Suppressor macrophage treated with lipopolysaccharide for 4 hours (primary cell): ENCODE results near the gene ADORA2A.

ENCODE experiments used
- DNase-seq: peaks from one replicate; pipeline ENCODE4 v3.0.0-alpha.2; 2020

The ADORA2A gene

GRCh38 chr22:24419475-24419850 is 7.9 kb upstream of the ADORA2A start:
- no peak for DNase-seq

DNA sequence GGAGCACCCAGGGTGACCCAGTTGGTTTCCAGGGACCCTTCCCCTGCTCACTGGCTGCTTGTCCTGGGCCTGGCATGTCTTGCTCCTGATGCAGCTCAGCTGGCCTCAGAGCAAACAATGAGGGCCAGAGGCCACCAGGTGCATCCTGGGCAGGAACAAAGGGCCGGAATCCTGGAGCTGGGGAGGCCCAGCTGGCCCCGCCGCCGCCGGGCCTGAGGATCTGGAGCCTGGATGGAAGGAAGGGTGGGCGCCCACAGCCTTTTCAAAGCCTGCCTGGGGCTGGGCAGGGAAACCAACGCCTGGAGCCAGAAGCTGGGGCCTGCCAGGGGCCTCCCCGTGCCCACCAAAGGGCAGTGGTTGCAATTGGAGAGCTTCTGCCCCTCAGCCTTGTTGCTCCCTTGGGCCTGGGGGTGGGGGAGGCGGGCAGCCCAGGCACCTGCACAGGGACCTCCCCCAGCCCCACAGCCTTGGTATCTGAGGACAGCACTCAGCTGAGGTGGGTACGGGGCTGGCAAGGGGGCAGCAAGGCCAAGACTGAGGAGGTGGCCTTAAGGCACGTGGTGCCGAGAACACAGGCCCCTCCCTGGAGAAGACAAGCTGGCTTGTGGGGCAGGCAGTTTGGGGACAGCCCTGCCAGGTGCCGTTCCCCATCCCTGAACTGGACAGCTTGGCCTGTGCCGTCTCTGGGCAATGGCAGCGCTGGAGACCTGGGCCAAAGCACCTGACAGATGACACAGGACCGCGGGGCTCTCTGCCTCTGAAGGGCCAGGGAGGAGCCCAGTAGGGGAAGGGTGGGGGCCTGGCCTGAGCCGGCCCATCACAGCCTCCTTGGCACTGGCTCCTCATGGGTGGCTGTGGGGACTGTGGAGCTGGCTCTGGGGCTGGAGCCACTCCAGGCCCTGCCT is 7.1 kb upstream of the ADORA2A start:
- no peak for DNase-seq

- DNase-seq: no peak
These were observed 6.4 kb upstream of the ADORA2A start for GRCh38 chr22:24420977-24421343.

GRCh38 chr22:24421428-24421931 is 5.9 kb upstream of the ADORA2A start:
- no peak for DNase-seq

DNA sequence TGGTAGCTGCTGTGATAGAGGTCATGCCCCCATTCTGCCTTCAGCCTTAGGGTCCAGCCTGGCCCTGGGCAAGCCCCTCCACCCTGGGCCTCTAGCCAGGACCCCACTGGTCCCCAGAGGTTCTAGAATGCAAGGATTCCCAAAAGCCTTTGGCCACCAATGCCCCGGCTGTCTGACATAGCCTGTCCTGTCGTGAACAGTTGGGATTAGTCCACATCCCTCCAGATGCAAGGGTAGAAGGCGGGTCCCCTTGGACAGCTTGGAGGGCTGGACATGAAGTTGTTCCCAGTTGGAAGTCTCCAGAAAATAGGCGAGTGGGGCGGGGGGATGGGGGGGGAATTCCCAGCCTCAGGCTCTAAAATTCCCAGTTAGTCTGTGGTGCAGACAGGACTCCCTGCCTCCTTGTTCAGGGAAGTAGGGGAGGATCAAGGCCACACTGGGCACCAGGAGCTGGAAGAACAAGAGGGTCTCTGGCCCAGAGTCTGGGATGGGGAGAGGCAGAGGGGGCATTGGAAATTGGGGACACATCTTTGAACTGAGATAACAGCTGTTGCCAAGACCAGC is 5.2 kb upstream of the ADORA2A start:
- no peak for DNase-seq

- DNase-seq: peak; percentile 82
These were observed 3.8 kb upstream of the ADORA2A start for GRCh38 chr22:24423519-24424000.

- DNase-seq: peak; percentile 46
These were observed 3.1 kb upstream of the ADORA2A start for GRCh38 chr22:24424001-24424900.

DNA sequence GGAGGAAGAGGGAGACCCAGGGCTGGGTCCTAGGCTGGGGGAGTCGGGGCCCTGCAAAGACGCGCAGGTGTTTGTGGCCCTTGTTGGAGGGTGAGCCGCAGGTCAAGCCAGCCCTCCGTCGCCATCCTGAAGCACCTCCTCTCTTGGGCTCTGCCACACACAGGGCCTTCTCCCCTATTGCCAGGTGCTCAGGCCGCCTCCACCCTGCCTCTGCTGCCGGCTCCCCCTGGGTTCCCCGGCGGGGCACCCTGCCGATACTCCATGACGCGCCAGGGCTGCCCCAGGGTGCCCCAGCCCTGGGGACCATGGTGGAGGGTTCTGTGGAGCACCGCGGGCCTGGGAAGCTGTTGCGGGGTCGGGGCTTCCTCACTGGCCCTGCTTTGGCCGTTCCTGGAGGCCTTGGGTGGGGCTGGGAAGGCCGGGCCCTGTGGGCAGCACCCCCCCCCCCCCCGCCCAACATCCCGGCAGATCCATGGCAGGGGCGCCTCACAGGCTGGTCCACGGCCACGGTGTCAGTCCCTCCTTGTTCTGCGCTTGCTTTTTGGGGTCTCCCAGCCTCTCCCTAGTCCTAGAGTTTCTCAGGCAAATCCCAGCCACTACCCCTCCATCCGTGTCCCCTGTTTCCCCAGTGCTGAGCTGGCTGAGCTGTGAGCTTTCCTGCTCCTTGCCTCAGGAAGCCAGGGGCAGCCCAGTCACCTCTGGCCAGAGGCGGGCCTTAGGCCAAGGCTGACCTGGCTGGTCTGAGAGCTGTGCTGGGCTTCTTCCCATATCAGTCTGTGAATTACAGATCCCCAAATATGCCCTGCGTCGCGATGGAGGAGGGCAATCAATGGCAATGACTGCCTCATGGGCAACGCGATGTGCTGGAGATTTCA is 2.3 kb upstream of the ADORA2A start:
- no peak for DNase-seq

DNA sequence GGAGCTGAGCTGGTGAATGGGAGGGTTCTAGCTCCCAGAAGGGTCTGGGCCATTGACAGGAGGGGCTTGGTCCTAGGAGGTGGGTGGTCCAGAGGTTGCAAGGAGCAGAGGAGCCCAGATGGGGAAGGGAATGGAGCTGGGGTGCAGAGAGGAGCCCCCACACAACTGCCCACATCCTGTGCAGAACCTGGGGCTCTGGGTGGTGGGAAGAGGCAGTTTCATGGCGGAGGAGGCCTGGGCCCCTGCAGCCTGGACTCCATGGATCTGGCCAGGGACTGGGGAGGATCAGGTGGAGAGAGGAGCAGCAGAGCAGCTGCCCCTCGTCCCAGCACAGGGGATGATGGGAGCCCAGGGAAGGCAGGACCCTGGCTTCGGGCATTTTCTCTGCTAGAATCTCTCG is 963 bp upstream of the ADORA2A start:
- DNase-seq: no peak

- DNase-seq: no peak
These were observed 424 bp upstream of the ADORA2A start for GRCh38 chr22:24426851-24427499.

DNA sequence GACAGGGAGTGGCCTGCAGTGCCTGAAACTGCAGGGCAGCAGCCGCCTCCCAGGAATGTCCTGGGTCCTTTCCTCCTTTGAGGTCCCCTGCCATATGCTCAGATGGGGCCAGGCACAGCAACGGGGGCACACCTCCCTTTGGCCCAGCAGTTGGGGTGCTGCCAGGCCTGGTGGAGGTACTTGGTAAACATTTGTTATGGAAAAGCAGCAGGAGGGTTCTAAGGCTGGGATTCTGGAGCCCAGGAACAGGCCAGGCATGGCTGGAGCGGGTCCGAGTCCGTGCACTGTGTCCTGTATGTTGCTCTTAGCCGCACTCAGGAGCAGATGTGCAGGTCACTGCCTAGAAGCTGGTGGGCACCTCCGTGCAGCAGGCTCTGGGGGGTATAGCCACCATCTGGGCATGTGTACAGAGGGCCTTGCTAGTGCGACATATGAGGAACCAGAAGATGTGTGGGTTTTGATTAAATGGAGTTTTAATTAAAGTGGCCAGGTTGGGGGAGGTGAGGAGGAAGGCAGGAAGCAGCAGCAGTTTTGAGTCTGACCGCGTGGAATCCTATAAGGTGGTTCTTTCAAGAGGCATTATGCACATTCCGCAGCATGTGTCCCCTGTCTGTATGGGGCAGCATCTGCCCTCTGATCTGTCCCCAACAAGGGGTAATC is 1.5 kb downstream of the ADORA2A start:
- no peak for DNase-seq

- peak; percentile 47 for DNase-seq
These were observed 2.3 kb downstream of the ADORA2A start for GRCh38 chr22:24429411-24430365.

- no peak for DNase-seq
These were observed 3.3 kb downstream of the ADORA2A start for GRCh38 chr22:24430431-24431308.

GRCh38 chr22:24431309-24432034 is 4.1 kb downstream of the ADORA2A start:
- DNase-seq: no peak

DNA sequence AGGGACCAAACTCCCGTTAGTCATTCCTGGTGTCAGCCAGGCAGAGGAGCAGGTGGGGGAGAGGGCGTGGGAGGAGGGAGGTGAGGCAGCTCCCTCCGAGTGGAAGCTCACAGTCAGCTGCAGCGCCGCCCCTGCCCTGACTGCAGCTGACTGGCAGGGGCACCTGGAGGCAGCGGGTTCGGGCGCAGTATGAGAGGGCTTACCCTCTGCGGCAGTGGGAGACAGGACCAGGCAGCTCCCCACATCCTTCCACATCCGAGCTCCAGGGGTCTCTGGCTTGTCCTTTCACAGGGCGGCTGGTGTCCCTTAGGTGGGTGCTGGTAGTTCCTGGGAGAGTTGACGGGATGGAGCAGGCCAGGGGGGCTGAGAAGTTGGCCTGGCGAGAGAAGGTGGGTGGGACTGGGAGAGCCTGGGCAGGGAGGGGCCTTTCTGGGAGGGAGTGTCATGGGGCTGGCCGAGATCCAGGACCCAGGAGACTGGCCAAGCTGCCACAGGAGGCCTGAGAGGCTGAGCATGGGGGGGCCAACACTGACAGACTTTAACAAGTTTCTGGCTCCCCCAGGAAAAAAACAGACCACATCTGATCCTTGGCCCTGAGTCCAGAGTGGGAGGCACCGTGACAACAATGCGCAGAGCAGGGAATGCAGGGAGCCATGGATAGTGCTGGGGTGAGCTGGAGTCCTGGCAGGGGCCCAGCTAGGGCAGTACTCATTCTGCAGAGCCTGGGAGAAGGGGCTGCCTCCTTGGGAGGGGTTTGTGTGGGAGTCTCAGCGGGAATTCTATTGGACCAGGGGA is 4.9 kb downstream of the ADORA2A start:
- no peak for DNase-seq

DNA sequence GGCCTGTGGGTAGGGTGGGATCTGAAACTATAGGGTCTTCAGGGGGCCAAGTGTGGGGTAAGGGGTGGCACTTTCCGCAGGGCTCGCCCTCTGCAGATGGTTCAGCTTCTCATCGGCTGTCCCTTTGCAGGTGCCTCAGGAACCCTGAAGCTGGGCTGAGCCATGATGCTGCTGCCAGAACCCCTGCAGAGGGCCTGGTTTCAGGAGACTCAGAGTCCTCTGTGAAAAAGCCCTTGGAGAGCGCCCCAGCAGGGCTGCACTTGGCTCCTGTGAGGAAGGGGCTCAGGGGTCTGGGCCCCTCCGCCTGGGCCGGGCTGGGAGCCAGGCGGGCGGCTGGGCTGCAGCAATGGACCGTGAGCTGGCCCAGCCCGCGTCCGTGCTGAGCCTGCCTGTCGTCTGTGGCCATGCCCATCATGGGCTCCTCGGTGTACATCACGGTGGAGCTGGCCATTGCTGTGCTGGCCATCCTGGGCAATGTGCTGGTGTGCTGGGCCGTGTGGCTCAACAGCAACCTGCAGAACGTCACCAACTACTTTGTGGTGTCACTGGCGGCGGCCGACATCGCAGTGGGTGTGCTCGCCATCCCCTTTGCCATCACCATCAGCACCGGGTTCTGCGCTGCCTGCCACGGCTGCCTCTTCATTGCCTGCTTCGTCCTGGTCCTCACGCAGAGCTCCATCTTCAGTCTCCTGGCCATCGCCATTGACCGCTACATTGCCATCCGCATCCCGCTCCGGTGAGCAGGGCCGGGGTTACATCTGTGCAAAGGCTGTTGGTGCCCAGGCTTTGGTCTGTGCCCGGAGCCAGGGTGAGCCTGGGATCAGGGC is 5.8 kb downstream of the ADORA2A start:
- DNase-seq: no peak
